Stomach (tissue), 9 donors: ENCODE data around the gene CEP70. TPM values are rescaled to one million over a fixed set of nuclear protein-coding genes. Genes with fewer than 3 reads are reported as not detected.

Source experiments
- DNase-seq, 2 donors: peaks; one replicate each; pipeline versions ENCODE4 v3.0.0 to v3.0.0-alpha.2; 2013 to 2019
- H3K27ac ChIP-seq, 5 donors: fragments of 200-600 bp in 4 of 5; sonication (generic) in 4 of 5; one replicate each; pipeline ENCODE4 v1.5.1; 2013 to 2019; ENCODE audit warnings: mild to moderate bottlenecking in 1 of 5, moderate library complexity in 1 of 5
- H3K27me3 ChIP-seq, 3 donors: fragments of 200-600 bp; sonication (generic); one replicate each; pipeline ENCODE4 v1.5.1; 2017 to 2019; ENCODE audit warnings: mixed run types in 1 of 3
- H3K36me3 ChIP-seq, 4 donors: fragments of 200-600 bp; sonication (generic); 1 replicate in 3 of 4; 2 replicates in 1 of 4; pipeline ENCODE4 v1.5.1; 2016 to 2019
- H3K4me1 ChIP-seq, 4 donors: fragments of 200-600 bp; sonication (generic); one replicate each; pipeline ENCODE4 v1.5.1; 2016 to 2019
- H3K4me3 ChIP-seq, 4 donors: fragments of 200-600 bp; sonication (generic) in 3 of 4; one replicate each; pipeline ENCODE4 v1.5.1; 2016 to 2019; ENCODE audit warnings: mild to moderate bottlenecking in 1 of 4
- H3K9me3 ChIP-seq, 4 donors: fragments of 200-600 bp; sonication (generic); one replicate each; pipeline ENCODE4 v1.5.1; 2016 to 2019
- EP300 ChIP-seq: sonication (generic); formaldehyde crosslinking; IDR thresholded peaks from one replicate; pipeline ENCODE4 v1.6.1; 2017; ENCODE audit warnings: antibody characterized with exemption
- POLR2A ChIP-seq, 4 donors: fragments of 450-650 bp; IDR thresholded peaks; one replicate each; pipeline ENCODE4 v1.6.1; 2016; ENCODE audit warnings: antibody characterized with exemption in 4 of 4, control low read depth in 2 of 4, mild to moderate bottlenecking in 1 of 4, moderate library complexity in 1 of 4
- POLR2AphosphoS5 ChIP-seq, 3 donors: sonication (generic); formaldehyde crosslinking; IDR thresholded peaks; one replicate each; pipeline ENCODE4 v1.6.1; 2016; ENCODE audit warnings: antibody characterized with exemption in 3 of 3
- WGBS, 5 donors: extraction: QIAGEN DNeasy Blood & Tissue Kit in 3 of 5; methylation state at CpG; one replicate each; pipeline versions ENCODE4 v1.1.5 to v1.1.7; 2013 to 2018; 5-methylcytosine and 5-hydroxymethylcytosine counted together
- intact Hi-C: fragments of 100-400 bp; cut with DNase I; formaldehyde crosslinking; loops from one replicate; pipeline ENCODE4 v1.15.1; 2023; ENCODE audit warnings: low total_unique reads
- polyA plus RNA-seq, 3 donors: library from polyadenylated mRNA; stranded (reverse); fragments of 200-250 nt; gene quantifications; one replicate each; pipeline ENCODE4 v1.2.3, GENCODE V29; 2013
- total RNA-seq, 5 donors: library from RNA; depleted of rRNA; stranded (reverse); fragments of >200 nt; gene quantifications; one replicate each; pipeline versions ENCODE4 v1.1.0 to v1.2.3, GENCODE V29; 2014 to 2016
- TF ChIP-seq, protein P1 (sequence below), 7 experiments: fragments of 450-650 bp in 4 of 7; fragments of 200-600 bp in 3 of 7; sonication (generic) in 3 of 7; IDR thresholded peaks; one replicate each; pipeline ENCODE4 v1.5.1; 2016 to 2019; ENCODE audit warnings: antibody characterized with exemption in 7 of 7, control low read depth in 2 of 7, mild to moderate bottlenecking in 1 of 7
- donor health status: healthy with polysubstance abuse.
- donor health status: Bipolar disorder and iron deficiency.
- donor health status: healthy.

The CEP70 gene
- total and polyA plus RNA-seq, 8 donors: 10.5 to 58.3 (median 17.2) TPM

DNA sequence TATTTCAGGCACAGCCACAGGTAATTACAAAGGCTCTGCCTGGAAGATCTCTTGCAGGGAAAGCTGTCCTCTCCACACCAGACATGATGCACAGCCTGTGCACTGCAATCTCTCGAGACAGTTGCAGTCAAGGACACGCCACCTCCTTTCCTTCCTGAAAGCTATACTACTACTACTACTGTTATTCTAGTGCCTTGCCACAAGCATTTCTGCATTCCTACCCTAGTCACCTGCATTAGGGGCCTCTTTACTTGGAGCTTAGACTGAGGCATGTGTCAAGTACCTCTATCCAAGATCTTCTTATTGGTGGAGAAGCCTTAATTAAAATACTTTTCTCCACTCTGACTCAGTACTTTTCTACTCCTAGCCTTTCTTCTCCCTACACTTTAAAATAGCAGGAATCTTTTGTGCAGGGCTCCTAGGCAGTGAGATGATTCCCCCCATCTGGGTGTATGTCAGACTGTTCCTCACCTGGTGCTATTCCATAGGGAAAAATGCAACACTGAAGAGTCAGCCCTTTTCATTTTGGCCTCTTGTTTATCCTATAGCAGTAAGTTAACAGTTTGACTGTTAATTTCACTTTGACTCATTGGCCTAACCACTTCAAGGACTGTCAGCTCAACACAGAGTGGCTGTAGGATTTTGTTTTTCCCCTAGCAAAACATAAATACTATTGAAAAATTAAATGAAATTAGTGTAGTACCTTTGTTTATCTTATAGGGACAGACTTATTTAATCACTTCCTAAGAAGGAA, 80.8 kb downstream of the CEP70 start:
- intact Hi-C loops: no loop called here
- H3K27ac ChIP-seq: no peak overlapping the region
- 77 to 92% (median 89%) methylated on average over 2 of the region's 2 CpGs for WGBS, 5 donors
- no peaks in the 10 kb centered on the region for H3K27me3 ChIP-seq
- H3K9me3 ChIP-seq: peaks cover 0 to 12% (median 8%) of the 10 kb centered on the region in 4 donors
- no peak for DNase-seq
- peaks cover 8 to 40% (median 21%) of the 10 kb centered on the region in 4 donors for H3K36me3 ChIP-seq
- no peak overlapping the region for H3K4me3 ChIP-seq
- no peak for TF ChIP-seq POLR2A (IDR thresholded peaks at IDR 0.05)
- TF ChIP-seq, protein P1, sequence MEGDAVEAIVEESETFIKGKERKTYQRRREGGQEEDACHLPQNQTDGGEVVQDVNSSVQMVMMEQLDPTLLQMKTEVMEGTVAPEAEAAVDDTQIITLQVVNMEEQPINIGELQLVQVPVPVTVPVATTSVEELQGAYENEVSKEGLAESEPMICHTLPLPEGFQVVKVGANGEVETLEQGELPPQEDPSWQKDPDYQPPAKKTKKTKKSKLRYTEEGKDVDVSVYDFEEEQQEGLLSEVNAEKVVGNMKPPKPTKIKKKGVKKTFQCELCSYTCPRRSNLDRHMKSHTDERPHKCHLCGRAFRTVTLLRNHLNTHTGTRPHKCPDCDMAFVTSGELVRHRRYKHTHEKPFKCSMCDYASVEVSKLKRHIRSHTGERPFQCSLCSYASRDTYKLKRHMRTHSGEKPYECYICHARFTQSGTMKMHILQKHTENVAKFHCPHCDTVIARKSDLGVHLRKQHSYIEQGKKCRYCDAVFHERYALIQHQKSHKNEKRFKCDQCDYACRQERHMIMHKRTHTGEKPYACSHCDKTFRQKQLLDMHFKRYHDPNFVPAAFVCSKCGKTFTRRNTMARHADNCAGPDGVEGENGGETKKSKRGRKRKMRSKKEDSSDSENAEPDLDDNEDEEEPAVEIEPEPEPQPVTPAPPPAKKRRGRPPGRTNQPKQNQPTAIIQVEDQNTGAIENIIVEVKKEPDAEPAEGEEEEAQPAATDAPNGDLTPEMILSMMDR (IDR thresholded peaks at IDR 0.05): no peak
- no peak for TF ChIP-seq POLR2AphosphoS5 (IDR thresholded peaks at IDR 0.05)
- TF ChIP-seq EP300: no peak
- H3K4me1 ChIP-seq: no peaks in the 10 kb centered on the region

DNA sequence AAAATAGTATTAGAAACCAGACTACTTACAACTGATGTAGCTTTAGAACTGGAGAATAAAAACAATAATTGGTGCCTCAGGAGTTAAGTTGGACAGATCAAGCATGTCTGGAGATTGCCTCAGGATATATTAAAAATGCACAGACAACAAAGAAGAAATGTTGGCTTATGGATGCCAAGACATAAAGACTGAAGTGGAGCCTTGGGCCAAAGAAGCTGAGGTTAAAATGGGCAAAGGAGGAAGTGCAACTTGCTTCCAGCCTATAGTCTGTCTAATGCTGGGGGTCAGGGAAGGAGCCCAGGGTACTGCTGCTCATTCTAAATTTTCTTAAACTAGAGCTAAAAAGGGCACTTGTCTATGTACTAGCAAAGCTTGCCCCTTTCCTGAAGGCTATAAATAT, 82.1 kb downstream of the CEP70 start:
- peaks cover 0 to 31% (median 18%) of the 10 kb centered on the region in 4 donors for H3K36me3 ChIP-seq
- intact Hi-C loops: no loop called here
- no peak overlapping the region for H3K27ac ChIP-seq
- no peaks in the 10 kb centered on the region for H3K9me3 ChIP-seq
- no peak for TF ChIP-seq POLR2AphosphoS5 (IDR thresholded peaks at IDR 0.05)
- TF ChIP-seq, protein P1 (IDR thresholded peaks at IDR 0.05): no peak
- TF ChIP-seq EP300: no peak
- no peak for TF ChIP-seq POLR2A (IDR thresholded peaks at IDR 0.05)
- no peaks in the 10 kb centered on the region for H3K4me1 ChIP-seq
- H3K4me3 ChIP-seq: no peak overlapping the region
- H3K27me3 ChIP-seq: no peaks in the 10 kb centered on the region
- DNase-seq: no peak

DNA sequence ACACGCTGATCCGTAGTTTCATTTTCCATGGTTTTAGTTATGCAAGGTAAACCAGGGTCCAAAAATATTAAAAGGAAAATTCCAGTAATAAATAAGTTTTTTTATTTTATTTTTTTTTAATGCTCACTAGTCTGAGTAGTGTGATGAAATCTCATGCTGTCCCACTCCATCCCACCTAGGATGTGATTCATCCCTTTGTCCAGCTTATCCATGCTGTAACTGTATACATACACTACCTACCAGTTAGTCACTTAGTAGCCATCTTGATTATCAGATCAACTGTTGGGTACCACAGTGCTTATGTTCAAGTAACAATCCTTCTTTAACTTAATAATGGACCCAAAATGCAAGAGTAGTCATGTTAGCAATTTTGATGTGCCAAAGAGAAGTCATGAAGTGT, 84.5 kb downstream of the CEP70 start:
- Histone ChIP-seq H3K9me3 (no peaks in the 10 kb centered on the region), H3K27ac (no peak overlapping the region), H3K4me1 (no peaks in the 10 kb centered on the region), H3K27me3 (no peaks in the 10 kb centered on the region), H3K36me3 (peaks cover 0 to 36% (median 31%) of the 10 kb centered on the region in 4 donors), H3K4me3 (no peak overlapping the region)
- intact Hi-C loops: no loop called here
- DNase-seq: no peak
- TF ChIP-seq POLR2AphosphoS5 (IDR thresholded peaks at IDR 0.05): no peak
- TF ChIP-seq, protein P1 (IDR thresholded peaks at IDR 0.05): no peak
- TF ChIP-seq EP300: no peak
- TF ChIP-seq POLR2A (IDR thresholded peaks at IDR 0.05): no peak
- 96 to 100% (median 98%) methylated on average over 2 of the region's 2 CpGs for WGBS, 5 donors

DNA sequence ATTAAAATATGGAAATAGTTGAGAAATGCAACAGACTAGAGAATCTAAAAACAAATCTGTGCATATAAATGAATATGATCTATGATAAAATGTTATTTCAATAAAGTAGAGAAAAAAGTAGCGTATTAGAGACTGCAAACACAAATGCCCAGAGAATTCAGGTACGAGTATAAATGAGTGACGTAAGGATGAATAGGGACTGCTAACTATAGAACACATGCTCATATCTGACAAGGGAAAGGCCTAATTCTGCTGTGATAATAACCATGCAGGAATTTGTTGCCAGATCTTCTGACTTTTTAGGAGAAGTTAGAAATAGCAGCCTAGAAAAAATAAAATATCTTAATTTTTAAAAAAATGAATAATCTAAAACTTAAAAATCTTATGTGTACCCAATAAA, 86.5 kb downstream of the CEP70 start:
- Histone ChIP-seq H3K27me3 (no peaks in the 10 kb centered on the region), H3K27ac (no peak overlapping the region), H3K9me3 (no peaks in the 10 kb centered on the region), H3K4me1 (no peaks in the 10 kb centered on the region), H3K36me3 (peaks cover 0 to 49% (median 39%) of the 10 kb centered on the region in 4 donors), H3K4me3 (no peak overlapping the region)
- no peak for DNase-seq
- WGBS, 5 donors: 95 to 100% (median 97%) methylated on average over 3 of the region's 3 CpGs
- intact Hi-C loops: no loop called here
- TF ChIP-seq EP300 (no peak), POLR2AphosphoS5 (IDR thresholded peaks at IDR 0.05) (no peak), POLR2A (IDR thresholded peaks at IDR 0.05) (no peak)
- TF ChIP-seq, protein P1 (IDR thresholded peaks at IDR 0.05): no peak
